Measurements from ENCODE around the gene ATP6V0C.
"Not testable (repeated sequence)": the region's sequence is repeated elsewhere in the genome, so short reads cannot be mapped to it uniquely, and the experiment has no call there.

DNA sequence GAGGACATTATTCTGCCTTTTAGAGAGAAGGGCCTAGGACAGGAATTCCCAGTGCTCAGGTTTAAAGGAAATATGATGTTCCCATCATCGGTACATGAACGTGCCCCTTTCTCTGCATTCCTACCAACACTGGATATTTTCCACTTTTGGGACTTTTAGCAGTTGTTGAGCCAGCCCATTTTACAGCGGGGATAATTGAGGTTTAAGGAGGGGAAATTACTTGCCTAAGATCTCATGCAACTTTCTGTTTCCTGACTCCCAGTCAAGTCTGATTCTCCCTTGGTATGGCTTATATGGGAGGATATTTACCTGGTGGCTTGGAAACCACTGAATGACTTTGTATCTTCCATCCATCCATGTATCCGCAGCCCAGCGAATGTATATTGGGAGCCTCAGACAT lies 20.6 kb downstream of the ATP6V0C start:
- not testable (repeated sequence) for TF ChIP-seq EP300, CTCF, POLR2A (IDR thresholded peaks at IDR 0.05)

Data from ovary (tissue), 3 donors.